Duodenal mucosa (tissue), 2 donors: Measurements from ENCODE around the gene KRT4.

Experiments used
- H3K27ac ChIP-seq: one replicate; pipeline ENCODE4 v1.7.0; 2013; ENCODE audit warnings: low read depth, low read length
- H3K27me3 ChIP-seq, 2 donors: one replicate each; pipeline ENCODE4 v1.7.0; 2013; ENCODE audit warnings: low read length in 2 of 2, control low read depth in 1 of 2; ENCODE audit not compliant: insufficient read depth in 2 of 2, control insufficient read depth in 1 of 2
- H3K36me3 ChIP-seq, 2 donors: one replicate each; pipeline ENCODE4 v1.7.0; 2013; ENCODE audit warnings: low read length in 2 of 2, control low read depth in 1 of 2; ENCODE audit not compliant: insufficient read depth in 2 of 2, control insufficient read depth in 1 of 2
- H3K4me1 ChIP-seq, 2 donors: one replicate each; pipeline ENCODE4 v1.7.0; 2013; ENCODE audit warnings: low read length in 2 of 2, control low read depth in 1 of 2; ENCODE audit not compliant: insufficient read depth in 2 of 2, control insufficient read depth in 1 of 2
- H3K4me3 ChIP-seq, 2 donors: one replicate each; pipeline ENCODE4 v1.7.0; 2013; ENCODE audit warnings: low read length in 2 of 2, low read depth in 1 of 2
- H3K9ac ChIP-seq, 2 donors: one replicate each; pipeline ENCODE4 v1.7.0; 2013; ENCODE audit warnings: low read length in 2 of 2, low read depth in 1 of 2
- H3K9me3 ChIP-seq, 2 donors: one replicate each; pipeline ENCODE4 v1.7.0; 2013; ENCODE audit warnings: low read length in 2 of 2, control low read depth in 1 of 2; ENCODE audit not compliant: control insufficient read depth in 1 of 2

Gene KRT4

DNA sequence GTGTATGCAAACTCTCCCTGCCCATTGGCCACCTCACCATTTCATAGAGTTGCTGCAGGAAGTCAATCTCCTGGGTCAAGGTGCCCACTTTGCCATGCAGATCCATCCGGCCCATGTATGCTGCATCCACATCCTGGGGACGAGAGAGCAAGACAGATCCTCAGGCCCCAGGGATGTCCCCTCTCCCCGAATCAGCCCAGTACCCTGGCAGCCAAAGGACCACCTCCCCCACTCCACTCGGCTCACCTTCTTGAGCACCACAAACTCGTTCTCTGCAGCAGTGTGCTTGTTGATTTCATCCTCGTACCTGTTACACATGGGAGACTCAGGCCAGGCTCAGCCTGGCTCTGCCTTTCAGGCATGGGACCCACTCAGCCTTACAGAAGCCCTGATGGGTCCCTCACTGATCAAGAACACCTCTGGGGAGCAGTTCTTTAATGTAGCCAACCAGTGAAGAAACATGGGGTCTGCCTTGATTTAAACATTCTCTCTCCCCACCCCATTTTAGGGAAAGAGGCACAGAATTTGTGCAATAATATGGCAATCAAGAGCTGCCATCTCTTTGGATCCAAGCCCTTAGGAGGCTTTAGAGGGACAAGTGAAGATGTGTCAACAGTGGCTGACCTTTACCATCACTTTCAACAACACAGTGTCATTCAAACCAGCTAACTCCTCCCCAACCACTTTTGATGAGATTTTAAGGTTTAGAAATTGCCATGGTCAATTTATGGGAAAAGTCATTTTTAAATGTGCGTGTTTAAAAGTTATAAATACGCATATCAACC lies 16.3 kb upstream of the KRT4 start:
- no peaks in the 10 kb centered on the region for H3K36me3 ChIP-seq
- no peaks in the 10 kb centered on the region for H3K9me3 ChIP-seq
- H3K27ac ChIP-seq: no peak overlapping the region
- no peak overlapping the region for H3K9ac ChIP-seq
- no peaks in the 10 kb centered on the region for H3K27me3 ChIP-seq
- H3K4me3 ChIP-seq: no peak overlapping the region
- H3K4me1 ChIP-seq: peaks cover 0 to 11% of the 10 kb centered on the region in 2 donors

DNA sequence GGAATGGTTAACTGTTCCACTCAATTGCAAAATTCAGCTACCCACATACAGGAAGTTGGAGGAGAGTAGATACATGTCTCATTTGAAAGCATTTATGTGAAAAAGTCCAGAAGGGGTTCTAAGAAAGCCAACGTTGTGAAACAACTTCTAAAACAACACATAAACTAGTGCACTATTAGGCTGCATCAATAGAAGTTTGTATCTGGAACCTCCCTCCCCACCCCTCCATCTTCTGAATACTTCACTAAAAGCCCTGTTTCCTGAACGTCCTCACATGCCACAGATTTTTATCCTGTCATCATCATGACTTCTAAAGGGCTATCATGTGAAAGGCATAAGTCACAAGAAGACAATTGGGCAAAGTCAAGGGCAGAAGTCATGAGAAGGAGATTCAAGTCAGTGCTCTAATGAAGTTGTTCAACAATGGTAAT lies 14.7 kb upstream of the KRT4 start:
- H3K36me3 ChIP-seq: no peaks in the 10 kb centered on the region
- H3K9me3 ChIP-seq: no peaks in the 10 kb centered on the region
- H3K4me1 ChIP-seq: peaks cover 0 to 11% of the 10 kb centered on the region in 2 donors
- no peak overlapping the region for H3K9ac ChIP-seq
- no peak overlapping the region for H3K4me3 ChIP-seq
- H3K27ac ChIP-seq: no peak overlapping the region
- H3K27me3 ChIP-seq: no peaks in the 10 kb centered on the region

DNA sequence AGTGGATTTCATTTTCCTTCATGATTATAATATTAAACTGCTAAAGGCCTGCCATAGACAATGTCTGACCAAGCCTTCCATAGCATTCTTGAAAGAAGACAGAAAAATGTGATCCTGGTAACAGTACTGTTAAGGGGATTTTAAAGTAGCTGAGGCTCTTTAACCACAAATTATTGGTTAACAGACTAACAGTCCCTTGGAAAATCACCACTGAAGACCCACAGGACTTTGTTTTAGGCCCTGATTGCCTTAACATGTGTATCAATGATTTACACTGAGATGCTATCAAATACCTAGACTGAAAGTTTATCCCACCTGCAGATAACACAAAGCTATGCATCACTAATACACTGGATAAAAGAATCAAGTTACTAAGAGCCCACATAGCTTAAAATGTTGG lies 14.2 kb upstream of the KRT4 start:
- Histone ChIP-seq H3K27me3 (no peaks in the 10 kb centered on the region), H3K9ac (no peak overlapping the region), H3K27ac (no peak overlapping the region), H3K9me3 (no peaks in the 10 kb centered on the region), H3K4me3 (no peak overlapping the region), H3K4me1 (peaks cover 0 to 9% of the 10 kb centered on the region in 2 donors), H3K36me3 (no peaks in the 10 kb centered on the region)

DNA sequence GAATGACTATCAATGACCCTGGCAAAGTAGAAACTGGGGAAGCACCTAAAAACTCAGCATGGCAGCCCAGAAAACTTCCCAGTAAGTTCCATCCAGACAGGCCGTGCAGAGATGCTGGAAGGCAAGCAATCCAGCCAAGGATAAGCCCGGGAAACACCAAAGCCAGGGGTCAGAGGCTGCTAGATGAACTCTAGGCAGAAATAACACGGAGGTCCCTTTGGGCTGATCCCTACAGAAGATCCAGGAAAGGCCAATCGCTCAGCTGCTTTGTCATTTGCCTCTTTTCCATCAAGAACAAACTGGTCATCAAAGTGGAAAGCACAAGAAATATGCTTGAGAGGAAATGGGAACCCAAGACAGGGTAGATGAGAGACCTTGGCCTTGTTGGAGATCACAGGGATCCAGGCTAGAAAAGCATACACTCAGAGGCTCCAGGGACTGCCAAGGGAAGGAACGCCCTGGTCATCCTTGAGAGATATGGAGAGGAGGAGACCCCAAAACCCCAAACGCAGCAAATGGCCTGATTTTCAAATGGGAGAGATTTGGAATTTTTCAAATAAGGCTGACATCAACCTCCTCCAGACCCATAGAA lies 13.7 kb upstream of the KRT4 start:
- Histone ChIP-seq H3K27ac (no peak overlapping the region), H3K9ac (no peak overlapping the region), H3K36me3 (no peaks in the 10 kb centered on the region), H3K27me3 (no peaks in the 10 kb centered on the region), H3K4me1 (peaks cover 0 to 4% of the 10 kb centered on the region in 2 donors), H3K4me3 (no peak overlapping the region), H3K9me3 (no peaks in the 10 kb centered on the region)

- Histone ChIP-seq H3K36me3 (no peaks in the 10 kb centered on the region), H3K4me3 (no peak overlapping the region), H3K9me3 (no peaks in the 10 kb centered on the region)
These were observed 12.9 kb upstream of the KRT4 start for GRCh38 chr12:52826611-52827498.

DNA sequence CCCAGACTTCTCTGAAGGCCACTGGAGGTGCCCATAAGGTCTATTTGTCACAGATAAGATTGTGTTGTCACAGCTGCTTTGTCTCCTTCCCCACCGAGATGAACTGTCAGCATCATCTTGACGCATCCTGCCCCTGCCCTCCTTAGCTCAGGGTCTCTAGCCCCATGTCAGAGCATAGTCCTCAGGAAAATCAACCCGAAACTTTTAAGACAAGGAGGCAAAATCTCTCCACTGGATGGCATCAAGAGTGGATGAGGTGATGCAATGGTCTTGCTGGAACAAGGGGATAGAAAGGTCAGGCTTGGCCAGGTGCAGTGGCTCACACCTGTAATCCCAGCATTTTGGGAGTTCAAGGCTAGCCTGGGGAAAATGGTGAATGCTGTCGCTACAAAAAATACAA lies 12.0 kb upstream of the KRT4 start:
- H3K4me1 ChIP-seq: peaks cover 7 to 14% of the 10 kb centered on the region in 2 donors
- H3K9ac ChIP-seq: no peak overlapping the region
- H3K4me3 ChIP-seq: no peak overlapping the region
- no peaks in the 10 kb centered on the region for H3K9me3 ChIP-seq
- H3K36me3 ChIP-seq: no peaks in the 10 kb centered on the region
- no peak overlapping the region for H3K27ac ChIP-seq
- H3K27me3 ChIP-seq: no peaks in the 10 kb centered on the region

More at GRCh38 chr12:52826611-52827498, 12.9 kb upstream of the KRT4 start:
- Histone ChIP-seq H3K27me3 (no peaks in the 10 kb centered on the region), H3K4me1 (peaks cover 6 to 8% of the 10 kb centered on the region in 2 donors), H3K9ac (no peak overlapping the region), H3K27ac (no peak overlapping the region)

DNA sequence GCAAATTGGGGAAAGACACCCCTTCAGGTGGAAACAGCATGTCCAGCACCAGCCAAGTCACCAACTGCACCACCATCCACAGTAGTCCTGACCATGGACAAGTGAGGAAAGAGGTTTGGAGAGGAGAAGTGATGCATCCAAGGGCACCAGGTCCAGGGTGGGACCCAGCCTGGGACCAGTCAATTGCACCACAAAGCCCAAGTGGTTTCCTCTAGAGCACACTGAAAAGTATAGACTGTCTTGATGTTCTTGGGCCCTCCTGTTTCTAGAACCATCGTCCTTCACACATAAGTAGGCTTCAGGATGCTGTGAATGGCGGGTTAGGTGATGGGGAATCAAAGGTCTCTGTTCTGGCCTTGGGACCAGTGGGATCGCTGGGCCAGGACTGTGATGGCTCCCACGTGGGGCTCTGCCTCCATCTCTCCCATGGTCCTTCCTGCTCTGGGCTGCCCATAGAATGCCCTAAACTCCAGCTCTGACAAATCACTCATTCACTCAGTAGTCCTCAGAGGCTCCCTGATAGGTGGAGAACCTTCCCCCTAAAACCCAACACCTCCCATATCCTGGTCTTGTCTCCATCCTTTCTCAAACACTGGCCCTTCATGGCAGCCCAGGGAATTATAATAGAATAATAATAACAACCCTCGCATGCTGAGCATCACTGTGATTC lies 11.0 kb upstream of the KRT4 start:
- Histone ChIP-seq H3K4me1 (peaks cover 7 to 14% of the 10 kb centered on the region in 2 donors), H3K27ac (no peak overlapping the region), H3K27me3 (no peaks in the 10 kb centered on the region), H3K9ac (no peak overlapping the region), H3K4me3 (no peak overlapping the region), H3K36me3 (no peaks in the 10 kb centered on the region), H3K9me3 (no peaks in the 10 kb centered on the region)

- H3K9ac ChIP-seq: no peak overlapping the region
- no peaks in the 10 kb centered on the region for H3K9me3 ChIP-seq
- H3K36me3 ChIP-seq: no peaks in the 10 kb centered on the region
- H3K4me3 ChIP-seq: no peak overlapping the region
- H3K27ac ChIP-seq: no peak overlapping the region
- H3K27me3 ChIP-seq: no peaks in the 10 kb centered on the region
- peaks cover 7 to 14% of the 10 kb centered on the region in 2 donors for H3K4me1 ChIP-seq
These were observed 10.0 kb upstream of the KRT4 start for GRCh38 chr12:52823761-52824450.

- no peak overlapping the region for H3K27ac ChIP-seq
- no peak overlapping the region for H3K9ac ChIP-seq
- H3K4me3 ChIP-seq: no peak overlapping the region
- H3K4me1 ChIP-seq: peaks cover 7 to 14% of the 10 kb centered on the region in 2 donors
- H3K27me3 ChIP-seq: no peaks in the 10 kb centered on the region
- no peaks in the 10 kb centered on the region for H3K36me3 ChIP-seq
- H3K9me3 ChIP-seq: no peaks in the 10 kb centered on the region
These were observed 9.0 kb upstream of the KRT4 start for GRCh38 chr12:52822771-52823510.
